HFF-Myc (cell line): ENCODE data around the gene PRPF19.

Experiments used
- DNase-seq: peaks from one replicate; pipeline ENCODE4 v3.0.0-alpha.2; 2011; ENCODE audit warnings: low read depth; ENCODE audit errors: extremely low read depth
- H3K4me3 ChIP-seq: replicated peaks from 2 replicates; pipeline ENCODE4 v1.5.1; 2011; ENCODE audit warnings: low read depth, mild to moderate bottlenecking, control low read depth, low read length
- CTCF ChIP-seq: IDR thresholded peaks from 2 replicates; pipeline ENCODE4 v1.5.1; 2012; ENCODE audit warnings: mild to moderate bottlenecking, low read depth, low read length, control low read depth; ENCODE audit errors: missing control alignments

PRPF19 gene

GRCh38 chr11:60915248-60915914 lies 9.0 kb upstream of the PRPF19 start:
- no peak for DNase-seq

GRCh38 chr11:60914633-60915247 lies 8.4 kb upstream of the PRPF19 start:
- no peak for DNase-seq
- no peak for TF ChIP-seq CTCF

More at GRCh38 chr11:60915248-60915914, 9.0 kb upstream of the PRPF19 start:
- peak overlapping the region; percentile 85 for H3K4me3 ChIP-seq
- TF ChIP-seq CTCF = peak; percentile 29

GRCh38 chr11:60913793-60914632 lies 7.6 kb upstream of the PRPF19 start, which contains the start of gene TMEM109:
TMEM109 (plus strand) TSS chr11:60914158; CDS start chr11:60919694, 5,536 bp downstream.
- no peak for TF ChIP-seq CTCF
- peak; percentile 72 for DNase-seq
- H3K4me3 ChIP-seq = peak within 1 kb of the TSS; percentile 85

More at GRCh38 chr11:60914633-60915247, 8.4 kb upstream of the PRPF19 start:
- peak overlapping the region; percentile 85 for H3K4me3 ChIP-seq

- DNase-seq = no peak
- no peak for TF ChIP-seq CTCF
- H3K4me3 ChIP-seq = peak overlapping the region; percentile 85
Measured at GRCh38 chr11:60912851-60913528, 6.6 kb upstream of the PRPF19 start.

GRCh38 chr11:60912223-60912850 lies 6.0 kb upstream of the PRPF19 start:
- H3K4me3 ChIP-seq = no peak overlapping the region
- DNase-seq = no peak
- no peak for TF ChIP-seq CTCF
